ENCODE results near the gene ZNF185.

The ZNF185 gene

DNA sequence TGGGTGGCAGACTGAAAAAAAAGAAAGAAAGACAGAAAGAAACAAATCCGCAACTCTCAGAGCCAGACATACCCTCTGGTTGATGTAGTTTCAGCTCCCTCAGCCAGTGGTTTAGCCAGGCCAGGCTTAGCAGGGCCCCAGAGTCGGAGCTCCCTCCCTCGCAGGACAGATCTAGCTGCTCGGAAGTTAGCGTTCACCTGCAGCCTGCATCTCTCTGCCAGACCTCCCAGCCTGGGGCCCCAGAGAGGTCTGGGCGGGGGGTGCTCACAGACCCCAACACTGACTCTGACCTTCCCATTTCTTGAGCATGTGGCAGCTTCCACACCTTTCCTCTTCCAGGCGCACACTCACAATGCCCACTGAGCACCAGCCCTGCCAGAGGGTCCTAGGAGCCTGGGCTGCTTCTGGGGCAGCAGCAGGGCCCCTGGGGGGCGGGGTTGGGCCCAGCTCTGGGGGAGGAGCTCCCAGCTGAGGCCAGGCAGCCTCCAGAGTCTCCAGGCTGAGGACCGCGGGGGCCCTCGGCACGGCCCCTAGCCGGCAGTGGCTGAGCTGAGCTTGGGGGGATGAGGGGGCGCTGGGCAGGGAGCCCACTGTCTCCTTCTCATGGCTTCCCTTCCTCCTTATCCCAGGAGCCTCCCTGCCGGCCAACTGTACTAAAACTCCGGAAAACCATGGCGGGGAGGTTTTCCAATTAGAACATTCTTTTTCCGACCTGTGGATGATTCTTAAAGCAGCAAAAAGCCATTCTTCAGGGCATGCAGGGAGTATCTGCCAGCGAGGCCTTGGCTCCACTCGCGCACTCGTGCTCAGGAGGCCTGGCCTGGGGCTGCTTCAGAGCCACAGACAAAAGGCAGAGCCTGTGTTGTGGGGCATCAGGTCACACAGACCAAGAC lies 4.6 kb upstream of the ZNF185 start:
- DNase-seq (ENCODE audit: extremely low spot score), result no peak
- ChIA-PET CTCF (interaction anchor here (0.6 kb wide), 1 partner anchor 235 kb away, joined by 3 read pairs; no protein-coding TSS in a partner anchor), POLR2A (no interaction called here)
- TF ChIP-seq SP1 (IDR thresholded peaks at IDR 0.05) (no peak), FOXA1 (IDR thresholded peaks at IDR 0.05) (no peak), L3MBTL2 (conservative IDR thresholded peaks at IDR 0.05) (no peak), ARNT (IDR thresholded peaks at IDR 0.05) (no peak), SUZ12 (IDR thresholded peaks at IDR 0.05) (no peak), LEF1 (IDR thresholded peaks at IDR 0.05; ENCODE audit: borderline replicate concordance) (no peak), TARDBP (IDR thresholded peaks at IDR 0.05) (no peak), ZNF384 (IDR thresholded peaks at IDR 0.05) (no peak), ELF4 (IDR thresholded peaks at IDR 0.05) (no peak), BHLHE40 (IDR thresholded peaks at IDR 0.05; ENCODE audit: borderline replicate concordance) (no peak), FOXM1 (IDR thresholded peaks at IDR 0.05; ENCODE audit: borderline replicate concordance) (no peak), HDGF (IDR thresholded peaks at IDR 0.05; ENCODE audit: borderline replicate concordance) (no peak)

DNA sequence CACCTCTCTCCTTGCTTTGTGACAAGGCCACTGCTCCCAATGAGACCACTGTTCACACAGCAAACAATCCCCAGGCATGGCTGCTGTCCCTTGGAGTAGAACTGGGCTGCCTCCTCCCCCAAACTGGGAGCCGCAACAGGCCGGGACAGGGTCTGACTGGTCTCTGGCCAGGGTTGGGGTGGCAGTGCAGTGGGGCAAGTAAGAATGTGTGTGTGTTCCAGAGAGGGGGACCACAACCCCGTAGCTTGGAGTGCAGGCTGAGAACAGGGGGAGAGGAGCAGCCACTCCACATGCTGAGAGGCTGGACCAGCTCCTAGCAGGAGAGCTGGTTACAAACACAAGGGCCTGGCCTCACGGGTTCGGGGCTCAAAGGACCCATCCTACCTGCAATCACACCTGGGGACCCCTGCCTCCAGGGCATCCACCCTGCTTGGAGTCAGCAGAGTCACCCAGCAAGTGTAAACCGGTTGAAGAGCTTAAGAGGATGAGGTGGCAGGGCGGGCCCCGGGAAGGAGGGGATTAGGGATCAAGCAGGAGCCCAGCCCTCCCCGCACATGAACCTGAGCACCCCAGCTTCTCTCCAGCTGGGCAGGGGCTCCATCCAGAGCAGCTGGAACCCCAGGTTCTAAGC lies 3.8 kb upstream of the ZNF185 start:
- no peak for DNase-seq (ENCODE audit: extremely low spot score)
- TF ChIP-seq LEF1 (IDR thresholded peaks at IDR 0.05; ENCODE audit: borderline replicate concordance), result no peak
- POLR2A ChIA-PET, result interaction anchor here (0.8 kb wide), 1 partner anchor 13 kb away, joined by 3 read pairs; no protein-coding TSS in a partner anchor
- CTCF ChIA-PET, result interaction anchor here (1.3 kb wide), 1 partner anchor 73 kb away, joined by 4 read pairs; no protein-coding TSS in a partner anchor

GRCh38 chrX:152895121-152895520 lies 2.7 kb upstream of the ZNF185 start:
- CTCF ChIA-PET, result interaction anchor here (0.9 to 1.3 kb wide), 2 partner anchors 17 to 74 kb away, joined by 3 to 4 read pairs; no protein-coding TSS in a partner anchor
- POLR2A ChIA-PET, result no interaction called here
- TF ChIP-seq ELF4 (IDR thresholded peaks at IDR 0.05) (no peak), LEF1 (IDR thresholded peaks at IDR 0.05; ENCODE audit: borderline replicate concordance) (no peak), FOXK2 (IDR thresholded peaks at IDR 0.05) (no peak), HDGF (IDR thresholded peaks at IDR 0.05; ENCODE audit: borderline replicate concordance) (no peak), SP1 (IDR thresholded peaks at IDR 0.05) (no peak), BHLHE40 (IDR thresholded peaks at IDR 0.05; ENCODE audit: borderline replicate concordance) (no peak), FOXA1 (IDR thresholded peaks at IDR 0.05) (no peak)
- DNase-seq (ENCODE audit: extremely low spot score), result no peak

DNA sequence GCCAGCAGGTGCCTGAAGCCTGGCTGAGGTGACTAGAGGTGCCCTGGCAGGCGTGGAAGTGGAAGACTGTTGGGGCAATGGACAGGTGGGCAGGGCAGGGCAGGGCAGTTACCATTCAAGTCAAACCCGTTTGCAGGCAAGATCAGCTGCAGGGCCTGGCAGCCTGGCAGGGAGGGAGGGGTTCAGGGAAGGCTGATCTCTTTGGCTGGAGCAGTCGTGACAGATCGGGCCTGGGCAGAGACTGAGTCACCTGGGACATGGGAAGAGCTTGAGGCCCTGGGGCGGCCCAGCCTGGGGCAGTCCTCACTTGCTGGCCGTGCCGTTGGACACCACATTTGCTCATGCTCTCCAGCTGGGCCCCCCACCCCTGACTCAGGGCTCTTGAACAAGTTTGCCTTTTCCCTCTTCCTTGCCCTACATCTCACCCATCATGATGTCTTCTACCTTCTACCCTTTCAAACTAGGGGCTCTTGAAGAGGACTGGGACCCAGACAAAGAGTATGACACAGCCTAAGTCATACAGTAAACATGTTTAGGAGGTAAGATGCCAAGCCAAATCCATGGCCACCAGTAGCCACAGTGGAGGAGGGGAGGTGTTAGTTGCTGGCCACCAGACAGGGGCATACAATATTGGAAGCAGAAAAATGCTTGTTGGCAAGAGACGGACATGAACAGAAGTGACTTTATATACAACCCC lies 2.0 kb upstream of the ZNF185 start:
- ChIA-PET CTCF (no interaction called here), POLR2A (no interaction called here)
- TF ChIP-seq HDGF (IDR thresholded peaks at IDR 0.05; ENCODE audit: borderline replicate concordance) (no peak), FOXM1 (IDR thresholded peaks at IDR 0.05; ENCODE audit: borderline replicate concordance) (no peak), L3MBTL2 (conservative IDR thresholded peaks at IDR 0.05) (no peak), LEF1 (IDR thresholded peaks at IDR 0.05; ENCODE audit: borderline replicate concordance) (no peak), ZNF384 (IDR thresholded peaks at IDR 0.05) (no peak), TARDBP (IDR thresholded peaks at IDR 0.05) (no peak), FOXA1 (IDR thresholded peaks at IDR 0.05) (no peak), CTBP1 (IDR thresholded peaks at IDR 0.05; ENCODE audit: borderline replicate concordance) (no peak), FOXK2 (IDR thresholded peaks at IDR 0.05) (no peak), ELF4 (IDR thresholded peaks at IDR 0.05) (no peak), SP1 (IDR thresholded peaks at IDR 0.05) (no peak)
- DNase-seq (ENCODE audit: extremely low spot score), result no peak

DNA sequence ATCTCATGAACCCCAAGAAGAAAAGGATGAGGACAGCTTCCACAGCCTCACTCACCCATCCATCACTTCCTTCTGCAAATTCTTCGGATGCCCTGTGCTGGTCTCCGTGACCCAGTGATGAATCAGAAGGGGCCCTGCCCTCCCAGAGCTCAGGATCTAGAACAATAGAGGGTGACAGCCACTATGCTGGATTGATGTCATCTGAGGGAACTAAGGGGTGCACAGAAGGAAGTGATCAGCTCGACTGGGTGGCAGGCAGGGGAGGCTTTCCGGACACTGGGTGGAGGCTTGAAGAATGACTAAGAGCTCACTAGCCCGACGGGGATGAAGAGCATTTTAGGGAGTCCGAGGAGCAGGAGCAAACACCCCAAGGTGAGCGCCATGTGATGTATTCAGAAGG lies 1.4 kb upstream of the ZNF185 start:
- CTCF ChIA-PET, result no interaction called here
- POLR2A ChIA-PET, result no interaction called here
- no peak for DNase-seq (ENCODE audit: extremely low spot score)
- TF ChIP-seq ELF4 (IDR thresholded peaks at IDR 0.05) (no peak), LEF1 (IDR thresholded peaks at IDR 0.05; ENCODE audit: borderline replicate concordance) (no peak), SUZ12 (IDR thresholded peaks at IDR 0.05) (no peak), FOXK2 (IDR thresholded peaks at IDR 0.05) (no peak), FOXA1 (IDR thresholded peaks at IDR 0.05) (no peak), HDGF (IDR thresholded peaks at IDR 0.05; ENCODE audit: borderline replicate concordance) (no peak), TARDBP (IDR thresholded peaks at IDR 0.05) (no peak), SP1 (IDR thresholded peaks at IDR 0.05) (no peak), FOXM1 (IDR thresholded peaks at IDR 0.05; ENCODE audit: borderline replicate concordance) (no peak), ARNT (IDR thresholded peaks at IDR 0.05) (no peak), CTBP1 (IDR thresholded peaks at IDR 0.05; ENCODE audit: borderline replicate concordance) (no peak), NFRKB (IDR thresholded peaks at IDR 0.05) (no peak), ZNF384 (IDR thresholded peaks at IDR 0.05) (no peak), BHLHE40 (IDR thresholded peaks at IDR 0.05; ENCODE audit: borderline replicate concordance) (no peak), PKNOX1 (IDR thresholded peaks at IDR 0.05) (no peak), L3MBTL2 (conservative IDR thresholded peaks at IDR 0.05) (no peak)

DNA sequence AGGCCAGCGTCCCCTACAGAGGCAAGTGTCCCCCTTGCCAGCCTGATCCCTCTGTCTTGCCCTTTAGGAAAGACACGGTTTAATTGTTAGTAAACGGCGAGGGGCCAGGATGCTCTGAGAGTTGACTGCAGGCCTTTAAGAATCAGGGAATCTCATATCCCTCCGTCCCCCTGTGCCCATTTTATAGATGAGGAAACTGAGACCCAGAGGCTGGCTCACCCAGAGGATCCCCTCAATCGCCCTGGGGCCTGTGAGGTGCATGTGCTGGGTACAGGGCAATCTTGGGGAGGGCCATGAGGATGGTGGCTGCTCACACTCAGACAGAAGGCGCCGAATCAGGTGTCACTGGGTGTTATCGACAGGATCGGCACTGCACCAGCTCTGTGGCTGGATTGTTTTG lies 575 bp downstream of the ZNF185 start:
- DNase-seq (ENCODE audit: extremely low spot score), result no peak
- ChIA-PET CTCF (no interaction called here), POLR2A (no interaction called here)
- TF ChIP-seq FOXK2 (IDR thresholded peaks at IDR 0.05) (no peak), NFRKB (IDR thresholded peaks at IDR 0.05) (no peak), ELF4 (IDR thresholded peaks at IDR 0.05) (no peak), ZNF384 (IDR thresholded peaks at IDR 0.05) (no peak), SP1 (IDR thresholded peaks at IDR 0.05) (no peak), PKNOX1 (IDR thresholded peaks at IDR 0.05) (no peak), CTBP1 (IDR thresholded peaks at IDR 0.05; ENCODE audit: borderline replicate concordance) (no peak), L3MBTL2 (conservative IDR thresholded peaks at IDR 0.05) (no peak), SUZ12 (IDR thresholded peaks at IDR 0.05) (no peak), TARDBP (IDR thresholded peaks at IDR 0.05) (no peak), HDGF (IDR thresholded peaks at IDR 0.05; ENCODE audit: borderline replicate concordance) (no peak)

Data from HEK293T (cell line).